Measurements from ENCODE around the gene SPON1.

- TF ChIP-seq CTCF (IDR thresholded peaks at IDR 0.05), result no peak
- no peak for TF ChIP-seq POLR2A (IDR thresholded peaks at IDR 0.05)
These were observed 267.9 kb downstream of the SPON1 start for GRCh38 chr11:14230407-14230806.

All from heart left ventricle (tissue), 13 donors.